ENCODE data around the gene ZNF30.
"Not testable (repeated sequence)": the region's sequence is repeated elsewhere in the genome, so short reads cannot be mapped to it uniquely, and the experiment has no call there.

ZNF30 gene

DNA sequence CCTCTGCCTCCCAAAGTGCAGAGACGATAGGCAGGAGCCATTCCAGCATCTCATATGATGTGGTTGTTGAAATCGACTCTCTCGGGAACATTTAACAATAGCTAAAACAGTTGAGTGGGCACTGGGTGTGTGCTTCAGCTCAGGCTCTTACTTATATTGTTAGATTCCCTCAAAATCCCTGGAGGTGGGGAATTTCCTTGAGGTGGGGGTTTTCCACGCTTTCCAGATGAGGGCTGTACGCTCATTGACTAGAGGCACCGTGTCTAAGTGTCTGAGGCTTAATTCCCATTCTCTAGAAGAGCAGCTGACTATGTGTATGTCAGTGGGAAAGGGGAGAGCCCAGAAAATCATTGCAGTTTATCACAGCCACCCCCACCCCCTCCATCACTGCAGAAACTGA lies 62.6 kb downstream of the ZNF30 start:
- H3K27me3 Mint-ChIP-seq = no peaks in the 10 kb centered on the region
- peak overlapping the region; percentile 92 for H3K27ac Mint-ChIP-seq
- peaks cover 7% of the 10 kb centered on the region for H3K9me3 Mint-ChIP-seq
- H3K4me3 Mint-ChIP-seq = no peak overlapping the region
- no peak for DNase-seq
- peaks cover 77% of the 10 kb centered on the region for H3K4me1 Mint-ChIP-seq (ENCODE audit: low read depth)
- H3K36me3 Mint-ChIP-seq (ENCODE audit: low read depth) = peaks cover 8% of the 10 kb centered on the region

DNA sequence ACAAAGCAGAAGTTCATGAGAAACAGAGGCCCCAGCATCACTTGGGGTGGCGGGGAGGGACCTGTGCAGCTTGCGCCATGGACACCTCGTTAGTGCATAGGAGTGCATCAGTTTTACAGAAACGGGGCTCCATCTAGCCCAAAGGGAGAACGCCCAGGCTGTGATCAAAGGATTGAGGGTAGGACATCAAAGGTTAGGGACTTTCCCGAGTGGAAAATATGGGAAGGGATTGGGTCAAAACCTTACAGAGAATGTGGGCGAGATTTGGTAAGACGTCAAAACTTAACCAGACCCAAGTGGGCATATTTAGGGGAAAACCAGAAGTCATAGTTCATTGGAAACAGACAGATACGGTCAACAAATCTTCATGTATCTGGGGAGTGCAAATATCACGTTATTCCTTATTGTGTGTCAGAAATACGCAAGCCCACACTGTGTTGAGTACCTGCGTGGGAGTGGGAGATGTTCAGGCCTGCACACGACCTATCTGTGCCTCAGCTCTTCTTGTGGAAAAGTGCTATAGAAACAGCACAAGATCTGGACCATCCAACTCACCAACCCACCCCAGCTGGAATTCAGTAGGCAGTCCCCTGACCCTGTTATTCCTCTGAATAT lies 64.0 kb downstream of the ZNF30 start:
- Mint-ChIP-seq H3K4me3 (peak overlapping the region; percentile 39), H3K36me3 (ENCODE audit: low read depth) (peaks cover 7% of the 10 kb centered on the region)

DNA sequence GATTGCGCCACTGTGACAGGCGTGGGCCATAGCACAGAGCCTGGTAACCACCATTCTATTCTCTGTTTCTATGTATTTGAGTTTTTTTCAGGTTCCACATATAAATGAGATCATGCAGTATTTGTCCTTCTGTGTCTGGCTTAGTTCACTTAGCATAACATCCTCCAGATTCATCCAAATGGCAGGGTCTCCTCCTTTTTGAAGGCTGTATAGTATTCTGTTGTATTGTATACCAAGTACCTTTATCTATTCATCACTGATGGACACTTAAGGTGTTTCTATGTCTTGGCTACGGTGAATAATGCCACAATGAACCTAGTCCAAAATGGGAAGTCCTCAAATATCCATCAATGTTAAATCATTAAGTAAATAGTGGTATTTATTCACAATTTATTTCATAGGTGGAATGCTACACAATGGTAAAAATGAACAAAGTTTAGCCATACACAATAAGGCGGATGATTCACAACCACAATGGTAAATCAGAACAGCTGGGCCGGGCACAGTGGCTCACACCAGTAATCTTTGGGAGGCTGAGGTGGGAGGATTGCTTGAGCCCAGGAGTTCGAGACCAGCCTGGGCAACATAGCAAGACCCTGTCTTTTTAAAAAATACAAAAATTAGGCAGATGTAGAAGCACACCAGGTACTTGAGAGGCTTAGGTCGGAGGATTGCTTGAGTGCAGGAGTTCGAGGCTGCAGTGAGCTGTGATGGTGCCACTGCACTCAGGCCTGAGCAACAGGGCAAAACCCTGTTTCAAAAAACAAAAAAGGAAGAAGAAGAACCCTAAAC lies 65.0 kb downstream of the ZNF30 start:
- no peak for DNase-seq
- Mint-ChIP-seq H3K4me1 (ENCODE audit: low read depth) (peaks cover 87% of the 10 kb centered on the region), H3K4me3 (no peak overlapping the region), H3K36me3 (ENCODE audit: low read depth) (peaks cover 7% of the 10 kb centered on the region), H3K9me3 (peaks cover 7% of the 10 kb centered on the region), H3K27me3 (no peaks in the 10 kb centered on the region), H3K27ac (peak overlapping the region; percentile 92)

More for the DNA sequence above, 64.0 kb downstream of the ZNF30 start:
- H3K4me1 Mint-ChIP-seq (ENCODE audit: low read depth) = peaks cover 81% of the 10 kb centered on the region
- H3K27ac Mint-ChIP-seq = peak overlapping the region; percentile 92
- peaks cover 7% of the 10 kb centered on the region for H3K9me3 Mint-ChIP-seq
- peak; percentile 67 for DNase-seq
- H3K27me3 Mint-ChIP-seq = no peaks in the 10 kb centered on the region

DNA sequence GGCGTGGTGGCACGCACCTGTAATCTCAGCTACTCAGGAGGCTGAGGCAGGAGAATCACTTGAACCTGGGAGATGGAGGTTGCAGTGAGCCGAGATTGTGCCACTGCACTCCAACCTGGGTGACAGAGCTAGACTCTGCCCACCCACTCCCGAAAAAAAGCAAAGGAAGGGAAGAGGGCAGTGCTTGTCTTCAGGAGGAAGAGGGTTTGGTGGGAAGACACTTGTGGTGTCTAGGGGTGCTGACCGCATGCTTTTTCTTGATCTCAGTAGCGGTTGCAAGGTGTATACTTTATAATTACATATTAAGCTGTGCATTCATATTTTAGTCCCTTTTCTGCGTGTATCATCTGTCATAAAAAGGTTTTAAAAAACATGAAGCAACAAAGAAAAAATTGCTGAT lies 65.9 kb downstream of the ZNF30 start:
- H3K36me3 Mint-ChIP-seq (ENCODE audit: low read depth); DNase-seq; H3K9me3 Mint-ChIP-seq; H3K27me3 Mint-ChIP-seq: not testable (repeated sequence)
- Mint-ChIP-seq H3K4me3 (peak overlapping the region; percentile 15), H3K4me1 (ENCODE audit: low read depth) (peaks cover 90% of the 10 kb centered on the region), H3K27ac (peak overlapping the region; percentile 92)

DNA sequence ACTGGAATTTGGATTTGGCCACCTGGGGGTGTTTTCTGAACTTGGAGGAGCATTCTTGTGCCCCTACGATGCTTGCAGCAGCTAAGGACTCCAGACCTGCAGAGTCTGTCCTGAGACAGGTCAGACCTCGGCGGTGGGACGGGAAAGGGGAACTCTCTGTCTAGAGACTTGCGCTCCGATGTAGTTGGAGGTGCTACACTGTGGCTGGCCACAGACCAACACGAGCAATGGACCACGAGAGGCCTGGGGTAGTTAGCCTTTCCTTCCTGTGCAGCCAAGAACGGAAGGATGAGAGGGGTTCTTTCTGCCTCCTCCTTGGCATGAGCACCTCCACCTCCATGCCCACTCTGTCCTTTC lies 67.6 kb downstream of the ZNF30 start:
- Mint-ChIP-seq H3K36me3 (ENCODE audit: low read depth) (peaks cover 7% of the 10 kb centered on the region), H3K9me3 (peaks cover 7% of the 10 kb centered on the region), H3K4me1 (ENCODE audit: low read depth) (peaks cover 88% of the 10 kb centered on the region), H3K27ac (no peak overlapping the region), H3K4me3 (no peak overlapping the region), H3K27me3 (no peaks in the 10 kb centered on the region)
- DNase-seq = no peak

Data from activated T-cell treated with anti-CD3 and anti-CD28 coated beads, Interleukin-2, amount 50 U/mL, for 24 hours (primary cell).